ENCODE measurements around the gene BSDC1.

GRCh38 chr1:32346532-32347157 is 47.6 kb downstream of the BSDC1 start:
- TF ChIP-seq ZNF396 (CRISPR knock-in tag; IDR thresholded peaks at IDR 0.05; ENCODE audit: borderline replicate concordance) = no peak
- no peak for TF ChIP-seq CTCF (IDR thresholded peaks at IDR 0.05)
- no peak for TF ChIP-seq ETV6 (CRISPR knock-in tag; IDR thresholded peaks at IDR 0.05)
